Breast epithelium (tissue), 3 donors: ENCODE data around the gene CLDN9.

ENCODE experiments used
- POLR2A ChIP-seq: fragments of 450-650 bp; IDR thresholded peaks from one replicate; pipeline ENCODE4 v1.6.1; 2016; ENCODE audit warnings: antibody characterized with exemption, mild to moderate bottlenecking, moderate library complexity
- POLR2AphosphoS5 ChIP-seq, 3 donors: sonication (generic); formaldehyde crosslinking; IDR thresholded peaks; one replicate each; pipeline ENCODE4 v1.6.1; 2017; ENCODE audit warnings: antibody characterized with exemption in 3 of 3

DNA sequence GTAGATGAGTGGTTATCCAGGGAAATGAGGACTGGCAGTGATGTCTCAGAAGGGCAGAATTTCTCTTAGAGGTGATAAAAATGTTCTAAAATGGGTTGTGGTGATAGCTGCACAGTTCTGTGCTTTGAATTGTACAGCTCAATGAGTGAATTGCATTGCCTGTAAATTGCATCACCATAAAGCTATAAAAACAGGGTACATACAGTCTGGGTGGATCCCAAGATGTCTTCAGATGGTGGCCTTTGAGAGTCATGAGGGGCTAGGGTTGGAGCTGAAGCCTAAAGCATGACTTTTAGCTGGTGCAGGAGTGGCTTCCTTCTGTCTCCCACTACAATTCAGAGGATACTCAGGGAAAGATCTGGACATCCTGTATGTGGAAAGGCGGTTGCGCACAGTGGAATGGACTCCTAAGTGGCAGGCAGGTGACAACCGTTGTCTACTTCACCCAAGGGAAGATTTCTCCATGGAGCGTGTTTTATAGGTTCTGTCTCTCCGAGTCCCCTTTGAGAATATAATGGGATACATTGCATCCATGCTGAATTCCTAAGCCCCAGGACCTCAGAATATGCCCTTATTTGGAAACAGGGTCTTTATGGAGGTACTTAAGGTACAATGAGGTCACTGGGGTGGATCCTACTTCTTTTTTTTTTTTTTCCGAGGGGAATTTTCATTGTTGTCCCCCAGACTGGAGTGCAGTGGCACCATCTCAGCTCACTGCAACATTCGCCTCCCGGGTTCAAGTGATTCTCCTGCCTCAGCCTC lies 51.1 kb downstream of the CLDN9 start:
- TF ChIP-seq POLR2A = no peak
- TF ChIP-seq POLR2AphosphoS5 (IDR thresholded peaks at IDR 0.05) = no peak
